ENCODE data around the gene TRIM2. TPM values are rescaled to one million over a fixed set of nuclear protein-coding genes. Genes with fewer than 3 reads are reported as not detected.

The TRIM2 gene
- total RNA-seq, 4 donors from 2014 or later = 71.8 to 124 (median 95.3) TPM

DNA sequence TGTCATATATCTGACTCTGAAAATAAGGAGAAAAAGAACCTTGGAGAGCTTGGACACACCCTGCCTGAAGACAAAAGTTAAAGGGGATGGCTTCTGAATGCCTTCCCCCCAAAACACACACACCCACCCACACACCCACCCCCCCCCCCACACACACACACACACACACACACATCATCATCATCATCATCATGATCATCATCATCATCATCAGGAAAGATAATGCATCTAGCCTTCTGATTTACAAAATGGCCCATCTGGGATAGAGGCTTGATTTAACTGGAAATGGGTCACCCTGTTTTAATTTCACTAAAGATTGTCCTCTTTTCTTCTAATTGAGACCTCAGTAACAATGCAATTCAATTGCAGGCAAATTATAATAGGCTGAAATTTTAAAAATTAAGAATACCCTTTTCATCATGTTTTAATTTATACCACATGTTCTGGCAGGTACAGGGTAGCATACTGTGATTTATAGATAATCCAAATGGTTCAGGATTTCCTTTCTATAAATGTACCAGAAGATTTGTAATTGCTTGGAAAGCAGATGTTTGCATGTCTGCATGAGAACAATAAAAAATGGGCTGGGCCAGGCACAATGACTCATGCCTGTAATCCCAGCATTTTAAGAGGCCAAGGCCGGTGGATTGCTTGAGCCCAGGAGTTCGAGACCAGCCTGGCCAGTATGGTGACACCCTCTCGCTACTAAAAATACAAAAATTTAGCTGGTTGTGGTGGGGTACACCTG is 56.5 kb downstream of the TRIM2 start:
- H3K36me3 ChIP-seq = no peaks in the 10 kb centered on the region
- H3K4me1 ChIP-seq = peaks cover 3 to 62% (median 8%) of the 10 kb centered on the region in 4 donors
- in situ Hi-C loops (cut with MboI; ENCODE audit: low pct_ligation_motif_present in 1 of 4, low pct_unique_long_range_greater_than_20kb in 1 of 4, low sequenced_read_pairs in 3 of 4) (no loop called here), intact Hi-C loops (cut with DNase I; ENCODE audit: low total_unique reads) (no loop called here)
- peak in 1 of 3 donors; percentile 20 for TF ChIP-seq POLR2AphosphoS5 (IDR thresholded peaks at IDR 0.05)
- no peak for TF ChIP-seq EP300 (IDR thresholded peaks at IDR 0.05; ENCODE audit: low read depth)
- no peak for TF ChIP-seq POLR2A (IDR thresholded peaks at IDR 0.05)
- TF ChIP-seq, protein P1, sequence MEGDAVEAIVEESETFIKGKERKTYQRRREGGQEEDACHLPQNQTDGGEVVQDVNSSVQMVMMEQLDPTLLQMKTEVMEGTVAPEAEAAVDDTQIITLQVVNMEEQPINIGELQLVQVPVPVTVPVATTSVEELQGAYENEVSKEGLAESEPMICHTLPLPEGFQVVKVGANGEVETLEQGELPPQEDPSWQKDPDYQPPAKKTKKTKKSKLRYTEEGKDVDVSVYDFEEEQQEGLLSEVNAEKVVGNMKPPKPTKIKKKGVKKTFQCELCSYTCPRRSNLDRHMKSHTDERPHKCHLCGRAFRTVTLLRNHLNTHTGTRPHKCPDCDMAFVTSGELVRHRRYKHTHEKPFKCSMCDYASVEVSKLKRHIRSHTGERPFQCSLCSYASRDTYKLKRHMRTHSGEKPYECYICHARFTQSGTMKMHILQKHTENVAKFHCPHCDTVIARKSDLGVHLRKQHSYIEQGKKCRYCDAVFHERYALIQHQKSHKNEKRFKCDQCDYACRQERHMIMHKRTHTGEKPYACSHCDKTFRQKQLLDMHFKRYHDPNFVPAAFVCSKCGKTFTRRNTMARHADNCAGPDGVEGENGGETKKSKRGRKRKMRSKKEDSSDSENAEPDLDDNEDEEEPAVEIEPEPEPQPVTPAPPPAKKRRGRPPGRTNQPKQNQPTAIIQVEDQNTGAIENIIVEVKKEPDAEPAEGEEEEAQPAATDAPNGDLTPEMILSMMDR (IDR thresholded peaks at IDR 0.05) = no peak
- H3K27me3 ChIP-seq = no peaks in the 10 kb centered on the region
- peak; percentile 53 for DNase-seq
- WGBS, 2 donors (ENCODE audit: low coverage in 1 of 2) = 57% methylated on average over 3 of the region's 3 CpGs; no CpG with 5 or more reads in 1 of the 2 donors
- peak overlapping the region; percentile 41 to 60 (median 52) for H3K27ac ChIP-seq
- H3K4me3 ChIP-seq = no peak overlapping the region
- peaks cover 6 to 10% of the 10 kb centered on the region in 2 donors for H3K9me3 ChIP-seq

DNA sequence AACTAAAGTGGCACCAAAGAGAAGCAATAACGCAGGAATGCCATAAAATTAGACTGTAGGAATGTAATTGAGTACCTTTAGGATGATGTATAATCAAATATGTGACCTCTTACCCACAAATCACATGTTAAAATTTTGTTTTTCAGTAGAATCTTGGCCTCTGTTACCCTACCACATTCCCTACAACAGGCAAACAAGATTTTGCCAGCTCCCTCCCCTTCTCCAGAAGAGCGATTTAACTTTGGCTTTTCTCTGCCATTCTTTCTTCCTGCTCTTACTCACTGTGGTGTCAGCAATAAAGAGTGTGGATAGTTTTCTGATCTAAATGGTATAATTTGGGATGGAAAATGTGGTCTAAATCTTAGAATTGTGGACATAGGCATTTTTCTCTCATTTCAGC is 57.2 kb downstream of the TRIM2 start:
- peak overlapping the region; percentile 41 to 60 (median 52) for H3K27ac ChIP-seq
- H3K9me3 ChIP-seq = peaks cover 6 to 10% of the 10 kb centered on the region in 2 donors
- no peaks in the 10 kb centered on the region for H3K36me3 ChIP-seq
- intact Hi-C loops (cut with DNase I; ENCODE audit: low total_unique reads) (no loop called here), in situ Hi-C loops (cut with MboI; ENCODE audit: low pct_ligation_motif_present in 1 of 4, low pct_unique_long_range_greater_than_20kb in 1 of 4, low sequenced_read_pairs in 3 of 4) (no loop called here)
- TF ChIP-seq POLR2AphosphoS5 (IDR thresholded peaks at IDR 0.05) (no peak), POLR2A (IDR thresholded peaks at IDR 0.05) (no peak), EP300 (IDR thresholded peaks at IDR 0.05; ENCODE audit: low read depth) (no peak)
- TF ChIP-seq, protein P1 (IDR thresholded peaks at IDR 0.05) = no peak
- no peaks in the 10 kb centered on the region for H3K27me3 ChIP-seq
- no peak overlapping the region for H3K4me3 ChIP-seq
- no peak for DNase-seq
- WGBS, 2 donors (ENCODE audit: low coverage in 1 of 2) = 90 to 93% methylated on average over 2 of the region's 2 CpGs
- peaks cover 3 to 63% (median 8%) of the 10 kb centered on the region in 4 donors for H3K4me1 ChIP-seq

DNA sequence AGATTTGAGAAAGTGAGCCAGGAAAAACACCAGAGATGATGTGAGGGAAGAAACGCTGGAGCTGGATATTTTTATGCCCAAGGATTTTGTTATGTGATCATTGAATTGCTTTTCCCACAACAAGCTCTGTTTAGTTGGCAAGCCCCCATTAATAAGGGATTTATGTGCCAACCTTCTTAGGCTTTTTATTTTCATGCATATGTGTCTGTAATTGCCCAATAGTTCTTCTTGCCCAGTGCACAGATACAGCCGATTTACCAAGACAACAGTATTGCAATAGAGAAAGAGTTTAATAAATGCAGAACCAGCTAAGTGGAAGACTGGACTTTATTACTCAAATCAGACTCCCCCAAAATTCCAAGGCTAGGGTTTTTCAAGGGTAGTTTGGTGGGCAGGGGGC is 57.7 kb downstream of the TRIM2 start:
- Histone ChIP-seq H3K36me3 (no peaks in the 10 kb centered on the region), H3K4me3 (no peak overlapping the region), H3K4me1 (peaks cover 3 to 63% (median 11%) of the 10 kb centered on the region in 4 donors), H3K27me3 (no peaks in the 10 kb centered on the region), H3K27ac (peak overlapping the region; percentile 41 to 60 (median 48)), H3K9me3 (peaks cover 6 to 10% of the 10 kb centered on the region in 2 donors)
- in situ Hi-C loops (cut with MboI; ENCODE audit: low pct_ligation_motif_present in 1 of 4, low pct_unique_long_range_greater_than_20kb in 1 of 4, low sequenced_read_pairs in 3 of 4) = no loop called here
- no peak for DNase-seq
- intact Hi-C loops (cut with DNase I; ENCODE audit: low total_unique reads) = no loop called here
- TF ChIP-seq EP300 (IDR thresholded peaks at IDR 0.05; ENCODE audit: low read depth) (no peak), POLR2A (IDR thresholded peaks at IDR 0.05) (no peak), POLR2AphosphoS5 (IDR thresholded peaks at IDR 0.05) (no peak)
- TF ChIP-seq, protein P1 (IDR thresholded peaks at IDR 0.05) = no peak
- WGBS, 2 donors (ENCODE audit: low coverage in 1 of 2) = 91 to 97% methylated on average over 2 of the region's 2 CpGs

DNA sequence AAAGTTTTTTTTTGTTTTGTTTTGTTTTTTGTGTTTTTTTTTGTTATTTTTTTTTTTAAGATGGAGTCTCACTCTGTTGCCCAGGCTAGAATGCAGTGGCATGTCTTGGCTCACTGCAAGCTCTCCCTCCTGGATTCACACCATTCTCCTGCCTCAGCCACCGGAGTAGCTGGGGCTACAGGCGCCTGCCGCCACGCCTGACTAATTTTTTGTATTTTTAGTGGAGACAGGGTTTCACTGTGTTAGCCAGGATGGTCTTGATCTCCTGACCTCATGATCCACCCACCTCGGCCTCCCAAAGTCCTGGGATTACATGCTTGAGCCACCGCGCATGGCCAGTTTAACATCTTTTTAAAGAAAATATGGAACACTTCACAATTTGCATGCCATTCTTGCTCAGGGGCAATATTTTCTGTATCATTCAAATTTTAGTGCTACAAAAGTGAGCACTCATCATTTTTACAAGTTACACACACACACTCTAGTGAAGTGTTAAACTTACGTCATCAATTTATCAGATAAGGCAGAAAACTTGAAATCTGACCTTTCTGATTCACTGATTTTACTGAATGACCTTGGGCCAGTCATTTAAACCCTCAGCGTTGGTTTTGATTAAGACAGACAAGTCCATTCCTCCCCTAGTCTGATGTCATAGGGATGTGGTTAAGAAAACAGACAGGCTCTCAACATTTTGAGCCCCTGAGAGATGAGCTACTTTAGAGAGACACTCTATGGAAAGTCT is 61.2 kb downstream of the TRIM2 start:
- H3K9me3 ChIP-seq = peaks cover 6 to 10% of the 10 kb centered on the region in 2 donors
- H3K27ac ChIP-seq = no peak overlapping the region
- WGBS, 2 donors (ENCODE audit: low coverage in 1 of 2) = 87 to 91% methylated on average over 4 to 9 of the region's 9 CpGs
- H3K4me3 ChIP-seq = no peak overlapping the region
- TF ChIP-seq EP300 (IDR thresholded peaks at IDR 0.05; ENCODE audit: low read depth) (no peak), POLR2AphosphoS5 (IDR thresholded peaks at IDR 0.05) (no peak), POLR2A (IDR thresholded peaks at IDR 0.05) (no peak)
- TF ChIP-seq, protein P1 (IDR thresholded peaks at IDR 0.05) = no peak
- DNase-seq = no peak
- no peaks in the 10 kb centered on the region for H3K27me3 ChIP-seq
- in situ Hi-C loops (cut with MboI; ENCODE audit: low pct_ligation_motif_present in 1 of 4, low pct_unique_long_range_greater_than_20kb in 1 of 4, low sequenced_read_pairs in 3 of 4) = no loop called here
- intact Hi-C loops (cut with DNase I; ENCODE audit: low total_unique reads) = no loop called here
- H3K36me3 ChIP-seq = no peaks in the 10 kb centered on the region
- H3K4me1 ChIP-seq = peaks cover 13 to 67% (median 24%) of the 10 kb centered on the region in 4 donors

All from transverse colon (tissue), 4 donors.